GM18868 (cell line): ENCODE results near the gene CTSV.
"Not testable (repeated sequence)": the region's sequence is repeated elsewhere in the genome, so short reads cannot be mapped to it uniquely, and the experiment has no call there.

ENCODE experiments used
- ATAC-seq: cut with Tn5 transposase; IDR thresholded peaks from one replicate; pipeline ENCODE4 v1.9.1; 2021; ENCODE audit warnings: mild to moderate bottlenecking, moderate library complexity; ENCODE audit not compliant: unreplicated experiment

CTSV gene

DNA sequence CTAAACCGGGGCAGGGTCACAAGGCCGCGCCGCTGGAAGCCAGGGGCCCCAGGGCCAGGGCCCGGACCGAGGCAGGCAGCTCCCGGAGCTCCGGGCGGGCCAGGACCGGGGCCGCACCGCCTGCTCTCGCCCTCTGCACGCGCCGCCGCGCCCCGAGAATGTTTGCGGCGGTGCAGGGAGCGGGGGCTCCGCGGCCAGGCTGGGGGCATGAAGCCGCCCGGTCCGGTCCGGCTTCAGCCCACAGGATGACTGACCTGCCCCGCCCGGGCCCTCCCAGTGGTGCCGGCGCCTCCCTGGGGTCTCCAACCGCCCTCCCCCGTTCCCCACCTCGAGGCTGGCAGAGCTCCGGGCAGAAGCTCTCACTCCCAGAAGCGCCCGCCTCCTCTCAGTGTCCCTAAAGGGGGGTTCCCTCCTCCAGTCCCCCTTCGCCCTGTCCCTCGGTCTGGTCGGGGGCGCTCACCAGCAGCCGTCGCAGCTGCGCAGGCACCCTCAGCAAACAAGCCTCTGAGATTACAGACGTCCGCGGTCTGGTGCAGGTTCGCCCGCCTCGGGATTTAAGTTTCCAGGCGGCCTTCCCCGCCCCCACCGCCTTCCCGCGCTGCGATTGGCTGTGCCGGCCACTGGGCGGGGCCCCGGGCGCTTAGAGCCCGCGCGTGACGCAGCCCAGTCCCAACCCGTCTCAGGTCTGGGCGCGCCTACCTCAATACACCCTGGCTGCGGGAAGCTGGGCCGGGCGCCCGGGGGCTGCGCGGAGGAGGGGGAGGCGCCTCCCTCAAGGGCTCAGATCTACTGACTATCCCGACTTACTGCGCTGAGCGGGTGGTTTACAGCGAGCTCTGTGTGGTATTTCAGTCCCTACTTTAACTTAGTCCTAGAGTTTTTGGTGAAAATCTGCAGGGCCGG, at the start of gene CTSV:
CTSV (minus strand) TSS at position 532 of the 903 bp plus-strand sequence. CDS start 1,099 bp downstream, outside the sequence.
- ATAC-seq: peak; percentile 100

DNA sequence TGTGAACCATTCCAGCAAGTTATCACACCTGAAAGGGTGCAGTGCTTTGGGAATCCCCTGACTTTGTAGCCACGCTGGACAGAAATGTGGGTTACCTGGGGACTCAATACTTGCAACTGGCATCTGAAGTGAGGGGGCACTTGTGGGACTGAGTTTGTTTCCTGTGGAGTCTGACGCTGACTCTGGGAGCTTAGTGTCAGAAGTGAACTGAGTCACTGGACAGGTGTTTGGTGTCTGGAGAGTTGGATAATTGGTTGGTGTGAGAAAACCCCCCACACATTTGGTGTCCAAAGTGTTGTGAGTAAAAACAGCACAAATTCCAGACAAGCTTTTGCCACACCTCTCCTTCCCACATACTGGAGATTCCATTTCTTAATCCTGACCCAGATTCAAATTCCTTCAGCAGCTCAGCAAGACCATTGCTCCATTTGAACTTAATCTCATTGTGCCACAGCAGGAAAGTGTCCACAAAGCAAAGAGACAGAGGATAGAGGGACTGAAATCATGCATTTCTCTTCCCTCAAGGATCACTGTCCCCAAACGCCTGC, 48.8 kb upstream of the CTSV start:
- not testable (repeated sequence) for ATAC-seq

DNA sequence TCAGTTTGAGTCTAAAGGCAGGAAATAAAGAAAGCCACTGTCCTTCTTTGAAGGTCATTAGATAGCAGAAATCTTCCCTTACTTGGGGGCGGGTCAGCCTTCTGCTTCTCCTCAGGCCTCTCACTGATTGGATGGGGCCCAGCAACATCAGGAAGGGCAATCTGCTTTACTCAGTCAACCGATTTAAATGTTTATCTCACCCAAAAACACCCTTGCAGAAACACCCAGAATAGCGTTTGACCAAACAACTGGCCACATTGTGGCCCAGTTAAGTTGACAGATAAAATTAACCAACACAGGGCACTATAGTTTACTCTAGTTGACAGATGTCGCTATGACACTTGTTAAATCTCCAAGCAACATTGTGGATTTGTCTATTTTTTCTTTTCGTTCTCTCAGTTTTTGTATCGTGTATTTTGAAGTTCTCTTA, 45.6 kb upstream of the CTSV start:
- not testable (repeated sequence) for ATAC-seq

DNA sequence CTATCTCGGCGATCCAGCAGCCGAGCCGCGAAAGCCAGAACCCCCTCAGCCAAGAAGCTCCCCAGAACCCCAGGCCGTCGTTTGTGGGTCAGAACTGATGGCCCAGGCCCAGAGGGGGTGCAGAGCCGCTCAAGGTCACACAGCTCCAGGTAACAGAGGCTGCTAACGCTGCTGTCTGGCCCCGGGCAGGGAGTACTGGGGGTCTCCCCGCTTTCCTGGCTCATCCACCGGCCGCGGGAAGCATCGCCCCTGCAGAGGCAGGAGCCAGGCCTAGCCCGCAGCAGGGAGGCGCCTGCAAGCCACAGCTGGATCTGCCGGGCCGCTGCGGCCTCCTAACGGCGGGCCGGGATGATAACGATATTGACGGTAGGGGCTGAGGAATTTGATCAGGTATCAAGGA, 39.4 kb upstream of the CTSV start:
- ATAC-seq: no peak

DNA sequence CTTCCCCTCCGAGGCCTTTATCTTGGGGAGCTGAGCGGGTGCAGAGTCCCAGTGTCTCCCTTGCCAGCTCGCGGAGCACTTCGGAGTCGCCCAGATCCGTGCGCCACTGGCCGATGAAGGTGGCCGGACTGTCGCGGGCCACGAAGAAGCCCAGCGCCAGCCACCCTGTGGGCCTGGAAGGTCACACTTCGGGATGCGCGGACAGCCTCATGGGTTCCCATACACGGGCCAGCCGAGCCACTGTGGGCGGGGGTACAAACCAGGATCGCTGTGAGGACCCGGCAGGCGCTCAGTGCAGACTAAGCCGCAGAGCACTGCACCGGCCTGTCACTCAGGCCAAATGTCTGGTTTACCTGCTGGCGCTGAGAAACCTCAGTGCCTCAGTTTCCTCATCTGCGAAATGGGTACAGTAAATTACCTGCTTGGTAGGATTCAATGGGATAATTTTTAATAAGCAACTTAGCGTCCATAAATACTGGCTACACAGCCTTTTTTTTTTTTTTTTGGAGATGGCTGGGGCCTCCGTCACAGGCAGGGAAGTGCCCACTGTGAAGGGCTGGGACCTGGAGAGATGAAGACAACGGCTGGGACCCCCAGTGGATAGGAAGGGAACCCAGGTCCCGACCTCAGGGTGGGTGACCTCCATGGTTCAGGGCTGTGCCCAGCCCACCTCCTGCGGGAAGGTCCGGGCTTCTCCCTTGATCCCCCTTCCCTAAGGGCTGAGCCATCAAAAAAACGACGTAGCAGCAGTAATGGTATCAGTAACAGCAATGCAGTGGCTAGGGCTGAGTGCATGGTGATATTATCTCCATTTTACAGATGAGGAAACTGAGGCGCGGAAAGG, 38.7 kb upstream of the CTSV start:
- ATAC-seq: no peak

DNA sequence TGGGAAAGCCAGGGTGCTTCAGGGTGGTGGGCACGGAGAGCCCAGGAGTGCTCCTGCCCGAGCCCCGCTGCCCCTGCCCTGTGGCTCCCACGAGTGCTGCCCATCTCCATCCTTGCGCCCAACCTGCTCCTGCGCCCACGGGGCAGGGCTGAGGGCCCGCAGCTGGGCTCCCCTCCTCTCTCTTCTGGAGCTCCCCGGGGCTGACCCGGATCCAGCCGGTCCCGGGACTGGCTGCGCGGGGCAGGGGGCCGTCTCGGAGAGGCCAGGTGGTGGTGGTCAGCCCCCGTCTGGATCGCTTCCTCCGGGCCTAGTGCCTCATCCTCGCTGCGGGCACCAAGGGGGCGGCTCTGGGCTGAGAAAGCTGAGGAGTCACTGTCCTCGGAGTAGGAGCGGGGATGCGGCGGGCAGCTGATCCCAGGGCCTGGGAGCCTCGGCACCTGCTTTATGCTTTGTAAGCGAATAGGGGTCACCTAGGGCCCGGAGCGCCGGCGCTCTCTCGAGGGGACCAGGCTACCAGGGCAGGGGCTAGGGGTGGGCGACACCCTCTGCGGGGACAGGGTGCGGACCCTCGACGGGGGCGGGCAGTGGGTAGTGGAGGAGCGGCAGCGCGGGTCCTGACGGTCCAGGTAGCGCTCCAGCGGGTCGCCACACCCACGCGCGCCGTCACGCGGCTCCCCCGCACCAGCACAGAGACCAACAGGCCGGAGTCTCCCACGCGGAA, 37.9 kb upstream of the CTSV start:
- ATAC-seq: not testable (repeated sequence)

DNA sequence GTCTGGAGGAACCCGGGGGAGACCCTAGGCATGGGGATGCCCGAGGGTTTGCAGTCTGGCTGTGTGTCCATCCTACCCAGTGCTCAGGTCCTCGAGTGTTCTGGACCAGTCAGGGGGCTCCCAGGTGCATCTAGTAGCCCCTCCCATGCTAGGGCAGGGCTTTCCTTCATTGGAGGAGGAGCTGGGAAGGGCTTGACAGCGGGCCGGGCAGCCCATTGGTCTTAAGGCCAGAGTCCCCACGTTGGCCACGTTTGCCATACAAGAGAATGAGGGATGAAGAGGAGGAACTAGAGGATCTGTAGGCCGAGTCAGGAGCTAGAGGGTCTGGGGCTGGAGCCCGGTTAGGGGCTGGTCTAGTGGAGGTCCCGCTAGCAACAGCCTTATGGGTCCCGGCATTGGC, 37.3 kb upstream of the CTSV start:
- no peak for ATAC-seq

DNA sequence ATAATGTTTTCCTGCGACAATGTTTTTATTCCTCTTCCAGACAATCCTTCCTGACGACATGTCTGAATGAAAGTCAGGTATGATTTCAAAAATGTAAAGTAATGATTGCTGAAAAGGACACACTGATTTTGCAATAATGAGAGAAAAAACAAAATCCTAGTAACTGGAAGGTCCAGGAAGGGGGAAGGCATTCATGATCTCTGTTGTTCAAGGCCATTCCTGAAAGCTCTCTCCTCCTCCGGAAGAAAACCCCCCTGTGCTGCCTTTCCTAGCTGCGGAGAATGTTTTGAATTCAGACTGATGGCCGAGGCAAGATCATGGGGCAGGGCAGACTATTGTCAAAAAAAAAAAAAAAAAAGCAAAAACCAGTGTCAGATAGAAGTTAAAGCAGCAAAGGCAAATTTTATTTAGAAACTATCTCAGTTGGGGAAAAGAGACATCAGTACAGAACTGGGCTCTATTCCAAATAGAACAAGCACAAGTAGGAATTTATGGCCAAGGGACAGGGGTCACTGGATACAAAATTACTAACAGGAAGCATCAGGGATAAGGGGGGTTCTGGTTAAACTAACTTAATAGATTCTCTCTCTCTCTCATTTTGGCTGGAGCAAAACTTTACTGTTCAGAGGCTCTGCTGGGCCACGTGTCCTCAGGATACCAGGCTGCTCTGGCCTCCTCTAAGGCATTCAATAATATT, 36.5 kb upstream of the CTSV start:
- ATAC-seq: no peak

DNA sequence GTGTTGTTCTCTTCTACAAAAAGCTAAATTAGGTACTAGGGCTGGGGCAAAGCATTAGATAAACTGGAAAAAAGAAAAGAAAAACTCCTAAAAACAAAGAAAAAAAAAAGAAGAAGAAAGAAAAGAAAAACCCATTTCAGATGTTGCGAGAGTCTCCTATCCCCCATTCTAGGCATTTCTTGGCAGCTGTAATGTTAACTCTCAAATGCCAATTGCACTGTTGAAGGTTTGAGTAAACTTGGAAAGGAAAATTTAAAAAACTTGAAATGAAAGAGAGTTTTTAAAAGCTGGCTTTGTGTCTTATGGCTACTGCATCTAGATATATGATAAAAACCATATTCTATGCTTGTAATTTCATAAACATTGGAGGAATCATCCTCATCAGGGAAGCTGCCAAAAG, 34.6 kb upstream of the CTSV start:
- ATAC-seq: no peak

DNA sequence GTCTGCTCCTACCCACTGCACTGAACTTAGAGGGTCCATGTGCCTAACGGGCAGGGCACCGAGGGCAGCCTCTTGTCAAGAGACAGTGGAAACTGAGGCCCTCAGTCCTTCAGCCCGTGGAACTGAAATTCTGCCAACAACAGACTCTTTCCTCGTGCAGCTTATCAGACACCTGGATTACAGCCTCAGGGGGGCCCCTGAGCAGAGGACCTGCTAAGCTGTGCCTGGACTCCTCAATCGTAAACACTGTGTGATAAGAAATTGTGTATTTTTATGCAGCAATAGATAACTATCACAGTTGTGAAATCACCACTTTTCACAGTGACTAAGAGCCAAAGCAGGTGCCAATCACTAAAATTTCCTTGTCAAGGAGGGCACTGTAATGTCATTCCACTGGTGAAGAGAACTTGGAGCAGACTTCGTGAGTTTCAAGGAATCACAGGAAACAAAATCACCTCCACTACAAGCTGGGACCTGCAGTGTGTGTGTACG, 33.4 kb upstream of the CTSV start:
- no peak for ATAC-seq

DNA sequence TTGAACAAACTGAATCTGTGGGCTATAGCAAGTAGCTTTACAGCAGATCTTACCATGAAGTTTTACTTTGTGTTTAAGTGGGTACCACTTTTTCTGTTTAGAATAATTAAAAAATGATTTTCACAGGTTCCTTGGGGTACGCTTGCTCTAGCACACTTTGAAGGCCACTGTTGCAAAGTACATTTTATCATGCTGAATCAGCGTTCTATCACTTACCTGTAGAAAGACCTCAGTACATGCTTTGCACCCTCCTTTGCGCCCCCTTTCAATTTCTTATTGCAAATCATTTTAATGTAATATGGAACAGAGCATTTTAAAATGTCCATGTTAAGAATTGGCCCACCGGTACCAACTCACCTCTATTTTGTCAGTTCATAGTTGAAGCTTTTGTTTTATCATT, 31.4 kb upstream of the CTSV start:
- ATAC-seq: not testable (repeated sequence)

DNA sequence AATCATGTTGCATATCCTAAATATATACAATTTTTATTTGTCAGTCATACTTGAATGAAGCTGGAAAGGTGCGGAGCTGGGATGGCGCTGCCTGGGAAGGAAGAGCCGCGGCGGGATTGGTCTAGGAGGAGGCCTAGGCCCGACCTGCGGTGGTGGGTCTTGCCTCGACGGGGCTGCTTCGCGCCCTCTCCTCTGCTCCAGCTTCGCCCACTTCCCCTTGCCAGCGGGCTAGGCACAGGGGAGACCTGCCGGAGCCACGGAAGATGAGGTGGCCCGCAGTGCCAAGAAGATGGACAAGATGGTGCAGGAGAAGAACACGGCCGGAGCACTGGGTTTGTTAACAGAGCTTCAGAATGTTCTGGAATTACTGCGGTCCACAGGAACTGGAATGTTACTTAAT, 28.5 kb upstream of the CTSV start:
- no peak for ATAC-seq

DNA sequence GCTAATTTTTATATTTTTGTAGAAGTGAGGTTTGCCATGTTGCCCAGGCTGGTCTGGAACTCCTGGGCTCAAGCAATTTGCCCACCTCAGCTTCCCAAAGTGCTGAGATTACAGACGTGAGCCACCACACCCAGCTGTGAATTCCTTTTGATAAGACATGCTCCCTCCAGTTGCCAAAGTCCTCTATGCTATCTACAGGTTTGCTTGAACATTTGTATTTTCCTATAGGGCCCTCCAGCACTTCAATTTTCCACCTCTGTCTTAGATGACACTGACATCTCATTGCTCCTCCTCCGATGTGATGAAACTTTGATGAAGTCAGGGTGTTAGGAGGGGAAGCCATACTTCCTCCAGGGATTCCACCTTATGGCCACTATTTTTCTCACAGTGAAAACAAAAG, 25.2 kb upstream of the CTSV start:
- ATAC-seq: no peak

DNA sequence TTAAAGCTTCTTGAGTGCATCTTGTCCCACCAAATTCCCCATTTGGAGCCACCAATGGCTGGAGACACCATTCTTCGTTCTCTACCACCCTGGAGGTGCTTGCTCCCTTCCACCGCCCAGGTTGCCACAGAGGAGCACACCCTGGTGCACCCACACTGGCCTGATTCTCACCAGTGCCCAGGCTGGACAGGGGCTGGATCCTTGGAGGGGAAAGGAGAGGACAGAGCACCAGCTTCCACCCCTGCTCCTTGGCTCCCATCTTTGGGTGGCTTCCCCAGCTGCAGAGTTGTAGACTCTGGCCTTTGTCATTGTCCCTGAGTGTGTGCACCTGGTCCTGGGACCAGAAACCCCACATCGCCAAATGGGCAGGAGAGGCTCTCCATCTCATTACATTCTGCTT, 21.9 kb upstream of the CTSV start:
- ATAC-seq: no peak

DNA sequence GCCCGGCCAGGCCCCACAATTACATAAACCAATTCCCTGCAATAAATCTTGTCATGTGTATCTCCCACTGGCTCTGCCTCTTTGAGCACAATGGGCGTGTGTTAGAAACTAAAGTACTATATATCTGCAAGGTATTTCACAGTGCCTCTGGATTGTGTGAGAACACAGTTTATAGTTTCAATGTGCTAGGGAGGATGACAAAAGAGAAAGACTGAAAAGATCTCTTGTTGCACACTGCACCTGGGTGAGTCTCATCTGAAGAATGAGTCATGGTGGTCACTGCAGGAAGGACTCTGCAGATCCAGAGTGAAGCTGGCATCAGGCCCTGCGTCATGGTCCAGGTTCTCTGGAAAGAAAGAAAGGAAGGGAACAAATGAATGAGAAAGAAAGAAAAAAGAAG, 20.7 kb upstream of the CTSV start:
- no peak for ATAC-seq

DNA sequence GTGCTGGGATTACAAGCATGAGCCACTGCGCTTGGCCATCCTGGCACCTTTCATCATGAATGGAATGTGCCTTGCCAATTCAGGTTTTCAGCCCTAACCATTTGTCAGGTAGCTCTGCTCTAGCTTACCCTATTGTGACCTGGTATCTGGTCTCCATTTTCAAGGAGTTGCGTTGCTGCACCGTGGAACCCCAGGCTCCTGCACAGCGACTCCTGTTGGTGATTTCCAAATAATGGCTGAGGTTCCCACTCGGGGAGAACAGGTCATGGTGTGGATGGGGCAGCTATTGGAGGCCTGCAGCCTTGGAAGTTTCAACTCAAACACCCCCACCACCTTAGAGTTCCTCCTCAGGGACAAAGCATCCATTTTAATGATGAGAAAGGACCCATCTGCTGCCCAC, 18.7 kb upstream of the CTSV start:
- no peak for ATAC-seq

DNA sequence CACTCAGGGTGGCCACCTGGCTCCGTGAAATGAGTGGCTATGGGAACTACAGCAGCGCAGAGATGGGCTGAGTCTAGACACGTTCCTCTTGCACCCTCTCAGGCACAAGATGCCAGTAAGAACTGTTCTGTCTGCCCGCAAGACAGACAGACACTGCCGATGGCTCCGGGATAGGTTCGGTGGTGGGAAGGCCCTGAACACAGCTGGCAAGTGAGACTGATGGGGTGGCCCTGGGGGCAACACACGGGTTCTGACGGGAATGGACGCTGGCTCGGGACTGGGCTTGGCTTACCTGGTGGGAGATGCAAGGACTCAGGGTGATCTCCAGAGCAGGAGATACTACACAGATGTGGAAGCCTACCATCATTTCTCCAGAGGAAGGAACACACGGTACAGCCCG, 16.9 kb upstream of the CTSV start:
- ATAC-seq: not testable (repeated sequence)

DNA sequence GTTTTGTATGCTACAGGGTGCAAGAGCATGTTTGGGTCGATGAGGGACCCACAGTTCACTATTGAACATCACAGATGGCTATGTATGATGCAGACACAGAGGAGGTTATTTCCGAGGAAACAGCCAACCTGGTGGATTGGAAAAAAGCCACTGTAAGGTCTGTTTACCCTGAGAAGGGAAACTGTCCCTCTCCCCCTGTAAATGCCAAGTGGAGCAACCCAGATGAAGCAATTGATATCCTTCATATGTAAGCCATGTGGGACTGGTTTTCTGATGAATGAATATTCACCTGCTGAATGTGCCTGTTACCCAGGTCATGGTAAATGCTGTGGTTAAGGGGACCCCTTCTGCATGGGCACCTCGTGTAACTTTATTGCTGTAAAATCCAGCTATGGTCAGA, 14.8 kb upstream of the CTSV start:
- ATAC-seq: no peak

DNA sequence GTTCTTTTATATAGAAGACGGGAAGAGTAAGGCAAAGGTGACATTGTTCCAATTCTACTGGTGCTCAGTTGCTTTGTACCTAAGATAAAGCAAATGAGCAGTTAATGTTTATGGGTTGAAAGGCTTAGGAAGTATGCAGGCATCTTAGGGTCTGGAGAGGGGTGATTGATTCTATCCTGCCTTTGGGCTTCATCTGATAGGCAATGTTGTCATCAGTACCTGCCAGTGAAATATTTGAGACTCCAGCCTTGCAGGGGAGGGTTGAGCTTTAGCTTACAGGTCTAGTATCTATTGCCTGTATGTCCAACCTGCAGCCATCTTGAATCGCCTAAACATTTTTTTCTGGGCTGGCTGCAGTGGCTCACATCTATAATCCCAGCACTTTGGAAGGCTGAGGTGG, 13.8 kb upstream of the CTSV start:
- ATAC-seq: no peak

DNA sequence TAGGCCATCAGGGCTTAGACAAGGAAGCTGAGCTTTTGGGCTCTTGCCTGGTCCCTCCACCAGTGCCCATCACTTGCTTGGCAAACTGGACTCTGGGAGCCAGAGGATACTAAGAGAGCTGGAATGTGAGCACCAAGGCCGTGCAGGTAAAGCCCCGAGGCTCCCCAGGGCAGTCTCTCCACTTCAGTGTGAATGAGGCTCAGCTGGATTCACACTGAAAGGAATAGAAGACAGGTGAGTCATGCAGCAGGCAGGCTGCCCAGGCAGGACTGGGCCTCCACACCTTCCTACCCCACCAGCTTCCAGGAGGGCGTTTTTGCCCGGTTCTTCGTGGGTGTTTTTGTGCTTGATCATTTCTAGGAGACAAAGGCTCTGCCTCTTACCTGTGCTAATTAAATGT, 7.3 kb upstream of the CTSV start:
- ATAC-seq: no peak
